Brain microvascular endothelial cell (primary cell): ENCODE data around the gene MYBPC2.

Source experiments
- DNase-seq: peaks from one replicate; pipeline ENCODE4 v3.0.0-alpha.2; 2020
- H3K27ac ChIP-seq: fragments of 250-450 bp; sonication (Bioruptor Pico); 2 replicates; pipeline ENCODE4 v1.5.1; 2020; ENCODE audit warnings: mild to moderate bottlenecking, moderate library complexity
- H3K27me3 ChIP-seq: fragments of 250-450 bp; sonication (Bioruptor Pico); replicated peaks from 2 replicates; pipeline ENCODE4 v1.5.1; 2020; ENCODE audit warnings: mild to moderate bottlenecking
- H3K36me3 ChIP-seq: fragments of 250-450 bp; sonication (Bioruptor Pico); replicated peaks from 2 replicates; pipeline ENCODE4 v1.5.1; 2020; ENCODE audit warnings: mild to moderate bottlenecking
- H3K4me3 ChIP-seq: 2 replicates; pipeline ENCODE4 v1.5.1; 2011; ENCODE audit warnings: low read depth, mild to moderate bottlenecking, control low read depth, low read length, moderate library complexity
- CTCF ChIP-seq: IDR thresholded peaks from 2 replicates; pipeline ENCODE4 v1.5.1; 2011; ENCODE audit warnings: low read depth, mild to moderate bottlenecking, moderate library complexity, low read length, control low read depth, inconsistent platforms; ENCODE audit errors: missing control alignments
- in situ Hi-C: cut with HindIII; loops from 2 replicates; pipeline ENCODE4 v1.10.0; 2017; ENCODE audit warnings: low sequenced_read_pairs, low pct_ligation_motif_present

MYBPC2 gene

GRCh38 chr19:50497022-50497405 lies 64.3 kb downstream of the MYBPC2 start:
- Histone ChIP-seq H3K4me3 (no peak overlapping the region), H3K36me3 (no peaks in the 10 kb centered on the region), H3K27me3 (peaks cover 29% of the 10 kb centered on the region), H3K27ac (no peak overlapping the region)
- TF ChIP-seq CTCF, result no peak
- in situ Hi-C loops, result no loop called here
- DNase-seq, result no peak

GRCh38 chr19:50498219-50499056 lies 65.7 kb downstream of the MYBPC2 start:
- Histone ChIP-seq H3K27me3 (peaks cover 23% of the 10 kb centered on the region), H3K27ac (no peak overlapping the region), H3K36me3 (no peaks in the 10 kb centered on the region), H3K4me3 (no peak overlapping the region)
- no peak for DNase-seq
- in situ Hi-C loops, result no loop called here
- TF ChIP-seq CTCF, result no peak

GRCh38 chr19:50500060-50500752 lies 67.5 kb downstream of the MYBPC2 start:
- Histone ChIP-seq H3K4me3 (no peak overlapping the region), H3K27ac (no peak overlapping the region), H3K27me3 (peaks cover 19% of the 10 kb centered on the region), H3K36me3 (no peaks in the 10 kb centered on the region)
- peak; percentile 42 for TF ChIP-seq CTCF
- in situ Hi-C loops, result no loop called here
- DNase-seq, result no peak

GRCh38 chr19:50500753-50501151 lies 68.1 kb downstream of the MYBPC2 start:
- DNase-seq, result no peak
- in situ Hi-C loops, result no loop called here
- H3K36me3 ChIP-seq, result no peaks in the 10 kb centered on the region
- peaks cover 19% of the 10 kb centered on the region for H3K27me3 ChIP-seq
- H3K4me3 ChIP-seq, result no peak overlapping the region
- H3K27ac ChIP-seq, result no peak overlapping the region
- no peak for TF ChIP-seq CTCF

- peaks cover 19% of the 10 kb centered on the region for H3K27me3 ChIP-seq
- no peak overlapping the region for H3K27ac ChIP-seq
Measured at GRCh38 chr19:50501186-50501567, 68.5 kb downstream of the MYBPC2 start.

More at GRCh38 chr19:50501186-50501567, 68.5 kb downstream of the MYBPC2 start:
- no peak for DNase-seq
- Histone ChIP-seq H3K36me3 (no peaks in the 10 kb centered on the region), H3K4me3 (no peak overlapping the region)
- in situ Hi-C loops, result no loop called here
- TF ChIP-seq CTCF, result no peak
